GM18861 (cell line): Measurements from ENCODE around the gene TMEM131L.
"Not testable (repeated sequence)": the region's sequence is repeated elsewhere in the genome, so short reads cannot be mapped to it uniquely, and the experiment has no call there.

Experiments used
- ATAC-seq: cut with Tn5 transposase; IDR thresholded peaks from one replicate; pipeline ENCODE4 v1.9.1; 2021; ENCODE audit not compliant: unreplicated experiment

Gene TMEM131L

DNA sequence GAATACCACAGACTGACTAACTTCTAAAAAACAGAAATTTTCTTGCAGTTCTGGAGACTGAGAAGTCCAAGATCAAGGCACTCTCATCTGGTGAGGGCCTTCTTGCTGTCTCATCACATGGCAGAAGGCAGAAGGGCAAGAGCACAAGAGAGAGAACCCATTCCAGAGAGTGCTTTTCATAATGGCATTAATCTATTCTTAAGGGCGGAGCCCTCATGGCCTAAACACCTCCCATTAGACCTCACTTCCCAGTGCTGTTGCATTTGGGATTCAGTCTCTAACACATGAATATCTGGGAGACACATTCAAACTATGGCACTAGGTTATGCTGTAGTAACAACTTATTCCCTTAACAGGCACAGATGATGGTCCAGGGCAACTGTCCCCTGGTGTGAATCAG is 180.8 kb downstream of the TMEM131L start:
- no peak for ATAC-seq

DNA sequence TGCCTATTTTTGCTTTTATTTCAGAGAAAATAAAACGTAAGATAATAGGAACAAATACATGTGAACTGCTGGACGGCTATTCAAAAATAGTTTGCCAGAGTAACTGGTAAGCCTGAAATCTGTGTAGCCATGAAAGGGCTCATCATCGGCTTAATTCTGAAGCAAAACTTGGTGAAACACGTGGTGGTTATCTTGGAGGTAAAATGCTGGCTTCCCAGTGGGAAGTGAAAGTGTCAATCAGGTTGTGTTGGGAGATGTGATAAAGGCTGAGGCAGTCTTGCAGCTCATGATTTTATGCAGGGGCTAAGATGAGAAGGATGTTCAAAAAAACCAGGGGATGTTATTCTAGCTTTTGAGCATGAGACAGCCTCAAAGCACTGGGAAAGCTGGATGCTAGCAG is 181.8 kb downstream of the TMEM131L start:
- ATAC-seq = no peak

DNA sequence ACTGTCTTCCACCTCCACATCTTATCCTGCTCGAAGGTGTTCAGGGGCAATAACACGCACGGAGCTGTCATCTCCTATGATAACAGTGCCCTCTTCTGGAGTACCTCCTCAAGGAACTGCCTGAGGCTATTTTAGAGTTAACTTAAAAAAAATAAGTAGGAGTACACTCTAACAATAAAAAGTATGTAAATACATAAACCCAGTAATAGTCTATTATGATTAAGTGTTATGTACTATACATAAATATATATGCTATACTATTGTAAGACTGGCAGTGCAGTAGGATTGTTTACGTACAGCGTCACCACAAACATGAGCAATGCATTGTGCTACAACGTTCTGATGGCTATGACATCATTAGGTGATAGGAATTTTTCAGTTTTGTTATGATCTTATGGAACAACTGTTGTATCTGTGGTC is 183.4 kb downstream of the TMEM131L start:
- ATAC-seq = no peak

DNA sequence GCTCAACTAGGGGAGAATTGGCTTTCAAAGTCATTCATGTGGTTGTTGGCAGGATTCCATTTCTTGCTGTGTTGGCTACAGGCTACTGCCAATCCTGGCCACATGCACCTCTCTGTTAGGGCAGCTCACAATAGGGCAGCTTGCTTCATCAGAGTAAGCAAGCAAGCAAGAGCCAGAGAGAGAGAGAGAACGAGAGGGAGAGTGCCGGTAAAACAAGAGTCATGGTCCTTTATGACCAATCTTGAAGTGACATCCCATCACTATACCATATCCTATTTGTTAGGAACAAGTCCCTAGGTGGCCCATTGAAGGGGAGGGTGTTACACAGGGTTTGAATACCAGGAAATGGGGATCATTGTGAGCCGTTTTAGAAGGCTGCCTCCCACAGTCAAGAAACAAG is 185.0 kb downstream of the TMEM131L start:
- no peak for ATAC-seq

DNA sequence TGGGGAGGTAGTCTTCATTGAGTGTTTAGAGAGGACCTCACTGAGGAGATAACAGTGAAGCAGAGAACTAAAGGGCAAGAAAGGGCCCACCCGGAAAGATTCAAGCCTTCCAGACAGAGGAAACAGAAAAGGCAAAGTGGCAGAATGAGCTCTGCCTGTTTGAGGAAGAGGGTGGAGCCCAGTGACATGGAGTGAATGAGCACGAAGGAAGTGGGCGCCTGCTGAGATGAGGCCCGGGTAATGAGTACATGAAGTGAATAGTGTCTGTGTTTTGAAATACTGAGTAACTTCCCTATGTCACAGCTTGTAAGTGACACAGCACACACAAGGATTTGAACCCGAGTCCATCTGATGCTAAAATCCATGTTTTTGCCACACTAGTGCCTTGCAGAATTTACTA is 185.4 kb downstream of the TMEM131L start:
- ATAC-seq = no peak

DNA sequence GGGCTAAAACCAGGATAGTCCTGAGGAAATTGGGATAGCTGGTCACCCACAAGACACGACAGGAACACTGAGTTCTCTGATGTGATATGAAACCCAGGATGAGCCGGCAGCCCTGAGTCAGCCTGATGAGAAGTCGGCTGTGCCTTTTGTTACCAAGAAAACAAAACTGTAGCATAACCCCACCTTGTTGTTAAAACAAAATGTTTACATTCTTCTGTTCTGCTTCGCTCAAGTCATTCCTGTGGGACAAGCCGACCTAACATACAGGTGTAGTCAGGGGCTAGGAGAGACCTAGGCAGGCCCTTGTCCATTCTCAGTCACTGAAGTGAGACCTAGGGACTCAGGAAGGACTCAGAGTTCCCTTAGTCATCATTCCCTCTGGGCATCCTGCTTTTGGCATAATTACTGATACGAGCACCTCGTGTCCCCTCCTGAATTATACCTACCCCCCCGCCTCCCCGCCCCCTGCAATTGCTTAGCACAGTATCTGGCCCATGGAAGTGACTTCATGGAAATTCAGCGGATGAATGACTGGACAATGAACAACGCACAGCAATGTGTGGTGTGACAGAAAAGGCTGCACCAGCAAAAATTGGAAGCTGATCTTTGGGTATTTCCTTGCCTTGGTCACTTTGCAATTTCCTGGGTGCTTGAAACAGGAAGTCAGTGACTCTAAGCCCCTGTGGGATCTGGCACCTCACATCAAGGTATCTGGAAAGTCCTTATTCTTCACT is 186.1 kb downstream of the TMEM131L start:
- ATAC-seq = no peak

DNA sequence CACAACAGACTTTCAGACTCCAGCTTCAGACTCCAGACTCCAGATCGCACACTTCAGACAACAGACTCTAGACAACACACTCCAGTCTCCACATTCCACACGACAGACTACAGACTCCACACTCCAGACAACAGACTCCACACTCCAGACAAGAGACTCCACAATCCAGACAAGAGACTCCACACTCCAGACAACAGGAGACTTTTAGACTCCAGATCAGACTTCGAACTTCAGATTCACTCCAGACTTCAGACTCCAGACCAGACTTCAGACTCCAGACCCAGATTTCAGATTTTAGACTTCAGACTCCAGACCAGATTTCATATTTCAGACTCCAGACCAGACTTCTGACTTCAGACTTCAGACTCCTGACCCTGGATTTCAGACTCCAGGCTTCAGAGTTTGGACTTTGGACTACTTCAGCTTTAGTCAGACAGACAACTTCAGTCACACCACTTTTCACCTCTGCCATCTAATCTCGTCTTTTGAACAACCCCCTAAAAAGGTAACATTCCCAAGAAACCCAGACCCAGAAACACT is 188.9 kb downstream of the TMEM131L start:
- no peak for ATAC-seq

DNA sequence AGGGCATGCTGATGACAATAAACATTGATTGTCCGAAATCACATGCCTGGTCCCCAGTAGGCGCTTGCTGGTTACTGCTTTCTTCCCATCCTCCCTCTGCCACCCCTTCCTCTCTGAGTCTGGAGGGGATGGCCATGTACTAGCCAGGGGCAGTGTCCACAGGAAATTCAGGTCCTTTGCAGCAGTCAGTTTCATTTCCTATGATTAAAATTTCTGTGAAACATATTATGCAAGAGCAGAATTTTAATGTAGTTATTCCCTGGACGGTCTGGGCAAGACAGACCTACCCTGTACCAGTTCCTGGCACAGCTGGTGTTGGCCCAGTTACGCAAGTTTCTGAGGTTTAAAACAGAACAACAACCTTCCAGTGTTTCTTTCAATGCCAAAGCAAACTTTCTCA is 189.8 kb downstream of the TMEM131L start:
- no peak for ATAC-seq

DNA sequence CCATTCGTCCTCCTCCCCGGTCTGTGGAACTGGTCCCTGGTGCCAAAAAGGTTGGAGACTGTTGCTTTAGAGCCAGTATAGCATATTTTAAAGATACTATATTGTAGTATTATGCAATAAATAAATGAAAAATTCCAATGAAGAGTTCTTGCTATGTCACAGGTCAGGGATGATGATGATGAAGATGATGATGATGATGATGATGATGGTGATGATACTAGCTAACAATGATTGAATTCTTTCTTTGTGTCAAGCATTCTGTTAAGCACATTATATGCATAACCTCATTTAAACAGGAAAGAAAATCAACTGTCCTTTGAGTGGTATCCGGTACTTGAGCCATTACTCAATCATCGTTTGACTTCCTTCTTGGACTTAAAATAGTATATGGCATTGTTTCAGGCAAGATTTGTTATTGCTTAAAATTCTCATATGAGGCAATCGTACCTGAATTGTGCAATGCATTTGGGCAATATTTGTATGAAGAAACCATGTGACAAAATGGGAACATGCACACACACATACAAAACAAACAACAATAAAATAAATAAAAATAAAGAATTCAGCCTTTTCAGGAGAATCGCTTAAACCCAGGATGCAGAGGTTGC is 195.2 kb downstream of the TMEM131L start:
- ATAC-seq = no peak

DNA sequence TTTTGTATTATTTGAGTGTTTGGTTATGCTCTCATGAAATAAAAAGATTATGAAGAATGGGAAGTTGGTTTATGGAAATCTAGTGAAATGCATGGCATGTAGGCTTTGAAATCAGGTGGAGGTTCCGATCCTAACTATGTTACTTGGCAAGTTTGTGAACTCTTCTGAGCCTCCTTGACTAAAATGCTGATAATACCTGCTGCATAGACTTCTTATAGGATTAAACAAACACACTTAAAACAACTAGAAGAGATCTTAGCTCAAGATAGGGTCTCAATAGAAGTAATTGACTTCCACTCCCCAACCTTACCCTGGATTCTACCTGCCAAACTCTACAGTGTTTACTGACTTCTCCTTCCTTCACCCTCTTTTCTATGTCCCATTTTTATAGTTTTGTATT is 195.7 kb downstream of the TMEM131L start:
- no peak for ATAC-seq

DNA sequence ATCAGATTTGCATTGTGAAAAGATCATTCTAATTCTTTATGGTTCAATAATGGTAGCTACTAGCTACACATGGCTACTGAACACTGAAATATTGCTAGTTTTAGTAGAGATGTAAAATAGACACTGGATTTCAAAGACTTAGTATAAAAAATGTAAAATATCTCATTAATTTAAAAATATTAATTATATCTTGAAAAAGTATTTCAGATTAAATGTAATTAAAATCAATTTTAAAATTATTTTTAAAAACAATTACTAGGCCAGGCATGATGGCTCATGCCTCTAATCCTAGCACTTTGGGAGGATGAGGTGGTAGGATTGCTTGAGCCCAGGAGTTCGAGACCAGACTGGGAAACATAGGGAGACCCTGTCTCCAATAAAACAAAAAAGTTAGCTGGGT is 197.5 kb downstream of the TMEM131L start:
- ATAC-seq = no peak

DNA sequence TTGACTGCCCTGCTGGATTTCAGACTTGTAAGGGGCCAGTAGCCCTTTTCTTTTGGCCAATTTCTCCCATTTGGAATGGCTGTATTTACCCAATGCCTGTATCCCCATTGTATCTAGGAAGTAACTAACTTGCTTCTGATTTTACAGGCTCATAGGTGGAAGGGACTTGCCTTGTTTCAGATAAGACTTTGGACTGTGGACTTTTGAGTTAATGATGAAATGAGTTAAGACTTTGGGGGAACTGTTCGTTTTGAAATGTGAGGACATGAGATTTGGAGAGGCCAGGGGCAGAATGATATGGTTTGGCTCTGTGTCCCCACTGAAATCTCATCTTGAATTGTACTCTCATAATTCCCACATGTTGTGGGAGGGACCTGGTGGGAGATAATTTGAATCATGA is 200.3 kb downstream of the TMEM131L start:
- not testable (repeated sequence) for ATAC-seq

DNA sequence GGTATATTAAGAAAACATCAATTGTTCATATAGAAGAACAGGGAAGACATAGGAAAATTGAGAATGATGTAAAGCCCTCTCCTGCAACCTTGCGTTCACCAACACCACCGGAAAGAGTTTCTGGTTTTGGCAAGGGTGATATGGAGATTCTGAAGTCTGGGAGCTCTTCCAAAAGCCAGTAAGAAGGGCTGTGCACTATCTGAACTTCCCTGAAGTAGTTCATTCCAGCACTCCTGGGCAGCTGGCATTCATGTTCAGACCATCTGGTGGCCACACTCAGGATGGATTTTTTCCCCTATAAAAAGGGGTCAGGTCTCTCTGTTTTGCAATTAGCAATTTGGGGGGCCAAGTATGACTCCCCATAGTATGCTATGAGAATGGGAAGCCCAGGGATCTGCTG is 202.5 kb downstream of the TMEM131L start:
- ATAC-seq = no peak

DNA sequence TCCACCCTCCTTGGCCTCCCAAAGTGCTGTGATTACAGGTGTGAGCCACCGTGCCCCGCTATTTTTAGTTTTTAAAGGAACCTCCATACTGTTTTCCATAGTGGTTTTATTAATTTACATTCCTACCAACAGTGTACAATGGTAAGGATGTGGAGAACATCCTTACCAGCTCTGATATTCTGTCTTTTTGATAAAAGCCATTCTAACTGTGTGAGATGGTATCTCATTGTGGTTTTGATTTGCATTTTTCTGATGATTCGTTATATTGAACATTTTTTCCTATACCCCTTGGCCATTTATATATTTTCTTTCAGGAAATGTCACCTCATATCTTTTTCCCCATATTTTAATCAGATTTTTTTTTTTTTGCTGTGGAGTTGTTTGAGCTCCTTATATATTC is 203.7 kb downstream of the TMEM131L start:
- ATAC-seq = no peak

DNA sequence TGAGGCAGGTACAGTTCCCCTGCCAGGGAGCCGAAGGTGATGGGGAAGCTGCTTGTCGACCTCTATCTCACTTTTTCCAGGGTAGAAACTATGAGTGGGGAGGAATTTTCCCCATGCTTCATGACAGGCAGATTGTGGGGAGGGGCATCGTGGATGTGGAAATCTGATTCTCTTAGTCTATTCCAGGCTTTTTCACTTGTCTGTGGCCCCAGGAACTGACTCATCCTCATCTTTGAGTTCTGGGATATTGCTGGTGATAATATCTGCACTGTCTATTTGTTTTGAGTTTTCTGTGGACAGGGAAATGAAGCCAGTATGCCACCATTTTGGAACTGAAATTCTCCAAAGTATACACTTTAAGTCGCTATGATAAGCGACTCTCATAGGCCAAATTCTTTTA is 210.3 kb downstream of the TMEM131L start:
- no peak for ATAC-seq

DNA sequence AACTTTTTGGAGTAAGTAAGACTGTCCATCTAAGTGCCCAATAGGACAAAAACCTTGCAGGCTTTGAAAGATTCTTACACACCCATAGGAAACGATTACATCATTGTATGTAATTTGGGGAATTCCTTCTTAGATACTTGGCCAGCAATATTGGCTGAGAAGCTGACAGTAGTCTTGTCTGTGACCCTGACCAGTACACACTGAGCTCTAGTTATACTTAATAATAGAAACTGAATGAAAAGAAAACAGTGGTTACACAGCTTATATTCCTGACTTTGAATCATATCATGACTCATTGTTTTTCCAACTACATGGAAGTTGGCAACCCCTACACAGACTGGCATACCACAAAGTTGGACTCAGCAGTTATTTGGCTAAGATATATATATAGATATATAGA is 210.8 kb downstream of the TMEM131L start:
- no peak for ATAC-seq

DNA sequence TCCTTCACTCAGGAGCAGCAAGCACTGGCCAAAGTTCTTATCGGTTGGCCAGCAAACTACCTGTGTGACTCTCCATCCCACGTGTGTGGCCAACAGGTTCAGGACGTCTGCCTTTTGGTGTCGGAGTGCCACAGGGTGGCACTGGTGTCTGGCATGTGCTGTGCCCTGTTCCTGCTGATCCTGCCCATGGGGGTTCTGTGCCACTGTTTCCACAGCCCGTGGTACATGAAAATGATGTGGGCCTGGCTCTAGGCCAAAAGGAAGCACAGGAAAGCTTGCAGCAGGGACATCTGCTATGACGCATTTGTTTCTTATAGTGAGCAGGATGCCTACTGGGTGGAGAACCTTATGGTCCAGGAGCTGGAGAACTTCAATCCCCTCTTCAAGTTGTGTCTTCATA is 213.3 kb downstream of the TMEM131L start:
- ATAC-seq = no peak

DNA sequence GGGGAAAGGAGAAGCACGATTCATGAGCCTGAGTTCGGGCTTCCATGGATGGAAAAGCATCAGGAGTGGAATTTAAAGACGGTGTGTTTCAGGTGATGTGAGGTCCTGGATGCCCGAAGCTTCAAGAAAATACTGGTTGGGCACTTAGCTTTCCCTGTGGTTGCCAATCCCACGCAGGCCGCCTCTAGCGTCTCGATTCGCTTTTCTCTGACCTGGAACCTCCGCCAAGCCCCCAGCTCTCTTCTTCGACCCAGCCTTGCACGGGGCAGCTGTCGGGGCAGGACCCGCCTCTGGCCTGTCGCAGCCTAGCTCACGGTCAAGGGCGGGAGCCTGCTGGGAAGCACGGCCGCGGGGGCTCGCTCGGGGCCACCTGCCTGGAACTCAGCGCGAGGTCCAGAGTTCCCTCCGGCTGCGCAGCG is 217.6 kb downstream of the TMEM131L start:
- no peak for ATAC-seq

DNA sequence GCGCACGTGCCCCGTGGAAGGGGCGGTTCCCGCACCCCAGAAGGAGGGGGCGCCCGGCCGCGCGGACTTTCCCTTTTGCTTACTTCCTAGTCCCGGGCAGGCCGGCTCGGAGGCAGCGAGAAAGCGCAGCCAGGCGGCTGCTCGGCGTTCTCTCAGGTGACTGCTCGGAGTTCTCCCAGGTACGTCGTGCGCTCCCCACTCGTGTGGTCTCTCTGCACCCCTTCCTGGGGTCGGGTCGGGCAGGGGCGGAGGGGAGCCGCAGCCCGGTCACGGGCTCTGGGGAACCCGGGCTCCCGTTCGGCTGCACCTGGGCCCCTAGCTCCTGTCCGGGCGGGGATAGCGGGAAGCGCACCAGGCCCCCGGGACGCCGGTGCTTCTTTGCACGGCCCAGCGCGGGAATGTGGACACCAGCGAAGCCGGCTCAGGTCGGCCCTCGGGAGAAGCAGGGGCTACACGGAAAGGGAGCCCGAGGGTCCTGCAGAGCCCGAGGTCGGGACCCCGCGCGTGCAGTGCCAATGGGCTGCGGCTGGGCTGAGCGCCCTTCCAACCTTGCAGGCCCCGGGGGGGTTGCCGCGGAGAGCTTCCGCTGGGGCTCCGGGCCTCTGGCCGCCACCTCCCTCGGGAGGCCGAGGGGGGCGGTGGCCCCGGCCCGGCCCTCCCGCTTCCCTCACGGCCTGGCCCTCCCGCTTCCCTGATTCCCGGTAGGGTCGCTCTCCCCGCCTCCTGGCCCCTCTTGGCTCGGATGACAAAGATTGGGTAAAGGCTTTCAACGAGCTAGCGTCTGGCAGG is 218.2 kb downstream of the TMEM131L start, which contains the start of gene TLR2:
Gene TLR2, plus strand, starts transcription at position 99 of the 789 bp plus-strand sequence. CDS start 18,628 bp downstream, outside the sequence.
- ATAC-seq = peak; percentile 87

DNA sequence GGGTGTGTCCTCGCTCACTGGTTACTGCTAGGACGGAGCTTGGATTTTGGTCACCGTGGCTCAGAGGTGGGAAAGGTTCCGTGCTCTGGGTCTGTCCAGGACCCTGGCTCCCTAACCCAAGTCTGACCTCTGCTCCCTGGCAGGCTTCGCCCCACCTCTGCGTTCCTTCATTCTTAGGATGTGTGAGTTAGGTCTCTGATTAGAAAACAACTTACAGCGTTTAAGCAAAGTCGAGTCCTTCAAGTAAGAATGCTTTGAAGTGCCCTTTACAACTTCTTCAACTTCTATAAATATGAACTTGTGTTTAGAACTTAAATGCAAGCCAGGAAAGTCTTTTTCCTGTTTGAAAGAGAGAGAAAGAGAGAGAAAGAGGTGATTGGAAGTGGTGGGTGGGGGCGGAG is 218.8 kb downstream of the TMEM131L start:
- peak; percentile 8 for ATAC-seq
